Sigmoid colon (tissue), 4 donors: Measurements from ENCODE around the gene ZBED1.

Experiments used
- POLR2AphosphoS5 ChIP-seq, 4 donors: sonication (generic); formaldehyde crosslinking; IDR thresholded peaks; one replicate each; pipeline ENCODE4 v1.6.1; 2017; ENCODE audit warnings: antibody characterized with exemption in 4 of 4
- TF ChIP-seq, protein P1 (sequence below), 4 experiments: fragments of 450-650 bp in 3 of 4; fragments of 200-600 bp in 1 of 4; IDR thresholded peaks; one replicate each; pipeline ENCODE4 v1.5.1; 2016 to 2019; ENCODE audit warnings: antibody characterized with exemption in 4 of 4, mild to moderate bottlenecking in 3 of 4, moderate library complexity in 2 of 4

DNA sequence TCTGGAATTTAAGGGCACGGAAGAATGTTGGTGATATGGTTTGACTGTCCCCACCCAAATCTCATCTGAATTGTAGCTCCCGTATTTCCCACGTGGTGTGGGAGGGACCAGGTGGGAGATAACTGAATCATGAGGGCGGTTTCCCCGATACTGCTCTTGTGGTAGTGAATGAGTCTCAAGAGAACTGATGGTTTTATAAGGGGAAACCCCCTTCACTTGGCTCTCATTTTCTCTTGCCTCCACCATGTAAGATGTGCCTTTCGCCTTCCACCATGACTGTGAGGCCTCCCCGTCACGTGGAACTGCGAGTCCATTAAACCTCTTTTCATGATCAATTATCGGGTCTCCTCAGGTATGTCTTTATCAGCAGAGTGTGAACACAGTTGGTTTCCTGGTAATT lies 25.6 kb upstream of the ZBED1 start:
- TF ChIP-seq, protein P1, sequence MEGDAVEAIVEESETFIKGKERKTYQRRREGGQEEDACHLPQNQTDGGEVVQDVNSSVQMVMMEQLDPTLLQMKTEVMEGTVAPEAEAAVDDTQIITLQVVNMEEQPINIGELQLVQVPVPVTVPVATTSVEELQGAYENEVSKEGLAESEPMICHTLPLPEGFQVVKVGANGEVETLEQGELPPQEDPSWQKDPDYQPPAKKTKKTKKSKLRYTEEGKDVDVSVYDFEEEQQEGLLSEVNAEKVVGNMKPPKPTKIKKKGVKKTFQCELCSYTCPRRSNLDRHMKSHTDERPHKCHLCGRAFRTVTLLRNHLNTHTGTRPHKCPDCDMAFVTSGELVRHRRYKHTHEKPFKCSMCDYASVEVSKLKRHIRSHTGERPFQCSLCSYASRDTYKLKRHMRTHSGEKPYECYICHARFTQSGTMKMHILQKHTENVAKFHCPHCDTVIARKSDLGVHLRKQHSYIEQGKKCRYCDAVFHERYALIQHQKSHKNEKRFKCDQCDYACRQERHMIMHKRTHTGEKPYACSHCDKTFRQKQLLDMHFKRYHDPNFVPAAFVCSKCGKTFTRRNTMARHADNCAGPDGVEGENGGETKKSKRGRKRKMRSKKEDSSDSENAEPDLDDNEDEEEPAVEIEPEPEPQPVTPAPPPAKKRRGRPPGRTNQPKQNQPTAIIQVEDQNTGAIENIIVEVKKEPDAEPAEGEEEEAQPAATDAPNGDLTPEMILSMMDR (IDR thresholded peaks at IDR 0.05), result no peak
- TF ChIP-seq POLR2AphosphoS5 (IDR thresholded peaks at IDR 0.05), result no peak
